AG09309 (cell line): ENCODE measurements around the gene HOMEZ.

Experiments used
- DNase-seq: peaks from one replicate; pipeline ENCODE4 v3.0.0-alpha.2; 2010; ENCODE audit warnings: low read depth
- H3K4me3 ChIP-seq: 2 replicates; pipeline ENCODE4 v1.5.1; 2011; ENCODE audit warnings: mild to moderate bottlenecking, low read depth, low read length, moderate library complexity; ENCODE audit not compliant: control insufficient read depth
- TF ChIP-seq, protein P1 (sequence below): IDR thresholded peaks from 2 replicates; pipeline ENCODE4 v1.5.1; 2011; ENCODE audit warnings: mild to moderate bottlenecking, low read depth, low read length, inconsistent platforms; ENCODE audit not compliant: insufficient read depth, control insufficient read depth; ENCODE audit errors: missing control alignments

HOMEZ gene

DNA sequence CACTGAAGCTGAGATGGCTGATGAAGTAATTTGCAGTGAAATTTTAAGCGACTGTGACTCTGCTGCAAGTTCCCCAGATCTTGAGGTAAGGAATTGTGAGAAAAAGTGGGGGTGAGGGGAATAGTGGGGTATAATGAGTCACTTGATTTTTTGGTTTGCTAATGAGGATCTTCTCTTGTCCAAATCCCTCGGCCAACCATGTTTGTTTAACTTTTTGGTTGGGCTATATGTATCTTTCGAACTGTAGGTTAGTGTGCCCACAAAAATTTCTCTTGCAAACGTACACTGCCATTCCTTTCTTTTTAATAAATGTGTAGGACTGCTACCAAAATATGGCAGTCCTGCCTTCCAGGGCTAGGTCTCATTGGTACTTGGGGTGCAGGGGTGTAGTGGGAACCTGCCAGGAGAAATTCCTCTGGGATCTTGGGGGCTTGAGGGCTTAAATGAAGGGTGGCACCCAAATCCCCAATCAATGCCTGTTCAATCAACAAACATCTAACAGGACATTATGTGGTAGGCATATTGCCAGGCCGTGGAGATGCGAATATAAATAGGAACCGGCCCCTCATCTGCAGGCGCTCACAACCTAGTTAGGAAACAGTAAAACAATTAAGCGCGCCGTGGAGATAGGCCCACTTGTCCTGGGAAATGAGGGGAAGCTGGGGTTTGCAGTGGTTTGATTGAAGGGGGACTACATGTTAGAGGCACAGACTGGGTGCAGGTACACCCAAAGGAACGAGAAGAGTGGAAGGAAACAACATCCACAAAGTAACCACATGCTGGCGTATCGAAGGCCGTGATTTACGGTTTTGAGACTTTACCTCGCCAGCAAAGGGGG lies 34.0 kb upstream of the HOMEZ start:
- TF ChIP-seq, protein P1, sequence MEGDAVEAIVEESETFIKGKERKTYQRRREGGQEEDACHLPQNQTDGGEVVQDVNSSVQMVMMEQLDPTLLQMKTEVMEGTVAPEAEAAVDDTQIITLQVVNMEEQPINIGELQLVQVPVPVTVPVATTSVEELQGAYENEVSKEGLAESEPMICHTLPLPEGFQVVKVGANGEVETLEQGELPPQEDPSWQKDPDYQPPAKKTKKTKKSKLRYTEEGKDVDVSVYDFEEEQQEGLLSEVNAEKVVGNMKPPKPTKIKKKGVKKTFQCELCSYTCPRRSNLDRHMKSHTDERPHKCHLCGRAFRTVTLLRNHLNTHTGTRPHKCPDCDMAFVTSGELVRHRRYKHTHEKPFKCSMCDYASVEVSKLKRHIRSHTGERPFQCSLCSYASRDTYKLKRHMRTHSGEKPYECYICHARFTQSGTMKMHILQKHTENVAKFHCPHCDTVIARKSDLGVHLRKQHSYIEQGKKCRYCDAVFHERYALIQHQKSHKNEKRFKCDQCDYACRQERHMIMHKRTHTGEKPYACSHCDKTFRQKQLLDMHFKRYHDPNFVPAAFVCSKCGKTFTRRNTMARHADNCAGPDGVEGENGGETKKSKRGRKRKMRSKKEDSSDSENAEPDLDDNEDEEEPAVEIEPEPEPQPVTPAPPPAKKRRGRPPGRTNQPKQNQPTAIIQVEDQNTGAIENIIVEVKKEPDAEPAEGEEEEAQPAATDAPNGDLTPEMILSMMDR, result no peak
- no peak overlapping the region for H3K4me3 ChIP-seq
- no peak for DNase-seq

DNA sequence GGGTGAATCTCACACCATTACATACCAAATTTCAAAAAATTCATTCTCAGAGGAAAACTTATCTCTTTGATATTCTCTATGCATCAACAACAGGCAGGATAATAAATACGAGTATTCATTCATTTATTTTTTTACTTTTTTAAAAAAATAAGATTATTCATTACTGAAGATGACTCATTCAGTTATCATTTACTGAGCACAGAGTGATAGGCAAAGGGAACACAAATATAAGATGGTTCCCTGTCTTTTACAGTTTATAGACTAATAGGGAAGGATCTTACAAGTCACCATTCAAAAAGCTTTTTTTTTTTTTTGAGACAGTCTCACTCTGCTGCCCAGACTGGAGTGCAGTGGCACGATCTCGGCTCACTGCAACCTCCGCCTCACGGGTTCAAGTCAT lies 30.4 kb upstream of the HOMEZ start:
- H3K4me3 ChIP-seq, result no peak overlapping the region
- DNase-seq, result no peak
- TF ChIP-seq, protein P1, result no peak

DNA sequence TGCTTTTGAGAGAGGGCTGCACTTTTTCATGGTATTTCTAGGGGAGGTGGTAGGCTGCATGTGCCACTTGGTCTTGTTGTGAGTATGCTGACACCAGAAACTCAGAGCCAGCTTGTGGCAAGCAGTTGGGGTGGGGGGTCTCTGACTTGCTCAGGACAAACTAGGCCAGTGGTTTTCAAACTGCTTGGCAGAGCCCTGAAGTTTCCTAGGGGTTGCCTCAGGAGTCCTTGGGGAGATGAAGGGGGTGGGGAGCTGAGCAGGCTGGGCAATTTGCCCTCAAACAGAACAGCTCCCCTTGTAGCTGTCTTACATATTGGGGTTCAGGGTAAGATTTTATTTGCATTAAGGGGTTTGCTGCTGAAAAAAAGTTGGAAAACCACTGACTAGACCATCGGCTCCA lies 24.6 kb upstream of the HOMEZ start:
- no peak overlapping the region for H3K4me3 ChIP-seq
- TF ChIP-seq, protein P1, result no peak
- DNase-seq, result no peak

DNA sequence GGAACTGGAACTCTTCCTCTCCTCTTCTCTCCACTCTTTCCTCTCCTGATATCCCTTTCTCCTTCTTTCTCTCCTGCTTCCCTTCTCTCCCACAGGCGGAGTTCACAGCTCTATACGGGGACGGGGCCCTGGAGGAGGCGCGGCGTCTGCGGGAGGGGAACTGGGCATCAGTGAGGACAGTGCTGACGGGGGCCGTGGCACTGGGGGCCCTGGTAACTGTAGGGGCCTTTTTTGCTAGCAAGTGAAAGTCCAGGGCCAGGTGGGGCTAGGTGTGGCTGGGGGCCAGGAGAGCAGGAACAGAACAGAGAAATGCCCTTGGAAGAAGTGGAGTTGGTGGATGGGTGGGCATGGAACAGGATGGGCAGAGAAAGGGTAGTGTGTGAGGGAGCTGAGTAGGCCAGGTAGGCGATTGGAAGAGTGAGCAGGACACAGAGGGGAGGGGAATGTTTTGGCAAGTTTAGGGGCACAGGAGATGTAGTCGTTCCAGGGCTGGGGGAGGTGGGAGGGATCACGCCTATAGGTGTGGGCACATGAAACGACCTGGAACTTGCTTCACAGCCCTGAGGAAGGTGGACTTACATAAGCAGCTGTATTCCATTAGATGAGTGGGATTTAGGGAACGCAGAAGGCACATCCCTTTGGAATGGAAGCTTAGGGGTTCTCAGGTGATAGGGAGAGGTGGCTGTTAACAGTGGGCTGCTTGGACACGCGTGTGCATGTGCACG lies 23.0 kb upstream of the HOMEZ start:
- H3K4me3 ChIP-seq, result peak overlapping the region; percentile 72; the same call in 1 of the 2 replicates
- TF ChIP-seq, protein P1, result no peak
- DNase-seq, result no peak

DNA sequence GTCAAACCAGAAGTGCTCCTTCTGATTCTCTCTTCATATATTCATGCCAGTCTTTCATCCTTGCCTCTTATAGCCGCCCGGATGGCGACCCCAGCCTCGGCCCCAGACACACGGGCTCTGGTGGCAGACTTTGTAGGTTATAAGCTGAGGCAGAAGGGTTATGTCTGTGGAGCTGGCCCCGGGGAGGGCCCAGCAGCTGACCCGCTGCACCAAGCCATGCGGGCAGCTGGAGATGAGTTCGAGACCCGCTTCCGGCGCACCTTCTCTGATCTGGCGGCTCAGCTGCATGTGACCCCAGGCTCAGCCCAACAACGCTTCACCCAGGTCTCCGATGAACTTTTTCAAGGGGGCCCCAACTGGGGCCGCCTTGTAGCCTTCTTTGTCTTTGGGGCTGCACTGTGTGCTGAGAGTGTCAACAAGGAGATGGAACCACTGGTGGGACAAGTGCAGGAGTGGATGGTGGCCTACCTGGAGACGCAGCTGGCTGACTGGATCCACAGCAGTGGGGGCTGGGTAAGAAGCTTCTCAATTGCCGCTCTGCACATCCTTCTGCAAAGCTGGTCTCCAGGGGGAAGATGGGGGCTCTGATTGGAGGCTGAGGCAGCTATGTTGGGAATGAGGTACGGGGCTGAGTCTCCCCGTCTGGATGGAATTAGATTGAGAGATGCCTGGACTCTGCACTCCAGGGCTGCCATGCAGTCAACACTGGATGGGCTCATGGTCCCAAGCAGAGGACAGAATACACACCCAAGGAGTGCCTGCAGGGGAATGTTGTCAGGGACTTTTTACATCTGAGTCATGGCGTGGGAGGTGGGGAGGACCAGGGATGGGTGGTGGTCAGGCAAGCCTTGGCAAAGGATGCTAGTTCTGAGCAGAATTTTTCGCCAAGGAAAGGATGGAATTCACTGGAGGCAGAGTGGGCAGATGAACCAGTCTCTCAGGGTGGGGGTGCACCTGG lies 22.0 kb upstream of the HOMEZ start:
- TF ChIP-seq, protein P1, result no peak
- peak overlapping the region; percentile 72 for H3K4me3 ChIP-seq
- no peak for DNase-seq

DNA sequence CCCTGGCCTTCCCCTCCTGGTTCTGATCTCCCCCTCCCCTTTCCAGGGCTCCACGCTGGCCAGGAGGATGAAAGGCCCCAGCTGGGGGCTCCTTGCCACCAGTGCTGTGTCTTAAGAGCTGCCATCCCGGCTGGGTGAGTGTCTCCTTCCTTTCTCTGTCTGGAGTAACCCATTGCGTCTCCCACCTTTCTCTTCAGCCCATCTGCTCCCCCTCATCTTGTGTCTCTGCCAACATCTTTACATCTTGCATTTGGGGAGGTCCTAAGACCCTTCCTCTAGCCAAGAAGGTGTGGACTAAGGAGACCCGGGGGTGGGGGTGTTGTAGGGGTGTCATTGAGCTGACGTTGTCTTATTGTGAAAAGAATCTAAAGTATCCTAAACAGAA lies 21.2 kb upstream of the HOMEZ start:
- TF ChIP-seq, protein P1, result no peak
- peak overlapping the region; percentile 72 for H3K4me3 ChIP-seq
- no peak for DNase-seq
